ENCODE data around the gene STRAP.

- TF ChIP-seq ZNF626 (tag by site-specific recombination; IDR thresholded peaks at IDR 0.05) (no peak), CTCF (tag by site-specific recombination; IDR thresholded peaks at IDR 0.05) (no peak), ZNF112 (tag by site-specific recombination; IDR thresholded peaks at IDR 0.05) (no peak), ZNF324 (tag by site-specific recombination; IDR thresholded peaks at IDR 0.05) (no peak), YY1 (tag by site-specific recombination; IDR thresholded peaks at IDR 0.05) (no peak), ZBTB11 (tag by site-specific recombination; conservative IDR thresholded peaks at IDR 0.05; ENCODE audit: low read depth) (no peak), KLF1 (tag by site-specific recombination; IDR thresholded peaks at IDR 0.05) (no peak), REST (tag by site-specific recombination; IDR thresholded peaks at IDR 0.05) (no peak)
These were observed 28.3 kb upstream of the STRAP start for GRCh38 chr12:15853877-15854276.
